Activated effector memory CD4-positive, alpha-beta T cell treated with anti-CD3 and anti-CD28 coated beads, Interleukin-2, amount 50 U/mL, for 16 hours (primary cell): ENCODE data around the gene RNF5.
"Not testable (repeated sequence)": the region's sequence is repeated elsewhere in the genome, so short reads cannot be mapped to it uniquely, and the experiment has no call there.

Experiments
- DNase-seq: peaks from one replicate; pipeline ENCODE4 v3.0.0-alpha.2; 2020

The RNF5 gene

DNA sequence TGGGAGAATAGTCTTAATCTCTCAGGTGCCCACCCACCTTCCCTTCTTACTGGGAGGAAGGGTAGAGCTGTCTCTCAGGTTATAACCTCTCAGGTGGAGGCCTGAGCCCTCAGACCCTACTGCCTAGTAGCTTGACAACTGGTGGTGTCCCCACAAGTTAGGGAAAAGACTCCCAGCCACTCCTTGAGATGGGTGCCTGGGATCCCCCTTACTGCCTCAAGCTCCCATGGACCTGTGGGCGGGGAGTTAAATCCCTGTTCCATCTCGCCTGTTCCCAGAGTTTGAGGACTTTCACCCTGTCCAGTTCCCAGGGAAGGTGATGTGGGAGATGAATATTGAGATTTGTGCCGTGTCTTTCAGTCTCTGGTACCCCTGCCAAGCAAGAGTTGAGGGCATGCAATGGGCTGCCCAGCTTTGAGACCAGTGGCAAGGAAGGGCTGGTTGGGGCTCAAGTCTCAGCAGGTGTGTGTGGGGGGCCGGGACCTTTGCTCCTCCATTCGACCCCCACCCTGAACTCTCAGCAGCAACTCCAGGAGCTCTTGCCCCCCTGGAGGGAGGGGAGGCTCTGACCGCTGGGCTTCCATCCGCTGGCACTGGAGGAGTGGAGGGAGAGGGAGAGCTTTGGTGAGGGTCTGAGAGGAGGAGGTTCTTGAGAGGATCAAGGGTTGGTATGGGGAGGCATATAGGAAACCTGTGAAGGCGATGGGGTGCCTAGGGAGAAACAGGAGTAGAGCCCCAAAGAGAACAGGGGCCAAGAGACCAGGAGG lies 12.9 kb downstream of the RNF5 start:
- no peak for DNase-seq

DNA sequence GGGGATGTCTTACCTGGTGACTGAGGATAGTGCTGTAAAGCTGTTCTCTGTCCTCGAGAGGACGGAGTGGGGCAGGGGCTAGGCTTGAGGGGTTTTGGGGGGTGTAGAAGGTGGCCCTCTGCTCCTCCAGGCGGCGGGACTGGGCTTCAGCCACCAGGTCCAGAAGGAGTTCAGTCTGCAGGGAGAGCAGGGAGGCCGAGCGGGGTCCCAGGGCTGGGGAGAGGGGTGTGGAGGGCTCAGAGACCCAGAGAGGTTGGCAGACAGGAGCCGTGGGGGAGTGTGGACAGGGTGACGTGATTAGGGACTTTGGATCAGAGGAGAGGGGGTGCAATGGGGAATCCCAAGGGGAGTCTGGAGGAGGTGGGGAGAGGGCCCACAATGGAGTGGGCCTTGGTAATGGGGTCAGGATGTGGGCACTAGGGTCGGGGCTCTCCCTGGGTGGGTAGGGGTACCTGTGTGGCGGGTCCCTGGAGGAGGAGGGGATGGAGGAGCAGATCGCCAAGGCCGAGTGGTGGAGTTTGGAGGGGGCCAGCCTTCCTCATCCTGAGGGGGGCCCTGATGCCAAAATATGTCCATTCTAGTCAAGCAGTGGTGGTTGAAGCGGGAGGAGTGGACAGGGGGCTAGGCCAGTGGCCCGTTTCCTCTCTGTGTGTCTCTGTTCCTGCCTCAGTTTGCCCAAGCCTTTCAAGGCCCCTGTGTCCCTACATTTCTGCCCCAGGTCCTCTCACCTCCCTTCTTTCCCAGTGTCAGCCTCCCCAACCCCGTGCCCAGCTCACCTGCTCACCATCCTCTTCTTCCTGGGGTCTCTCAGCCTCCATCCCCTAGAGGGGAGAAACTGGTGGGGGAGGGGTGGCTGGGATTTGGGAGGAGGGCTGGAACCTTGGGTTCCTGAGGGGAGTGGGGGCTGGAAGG lies 13.7 kb downstream of the RNF5 start:
- DNase-seq: peak; percentile 72

DNA sequence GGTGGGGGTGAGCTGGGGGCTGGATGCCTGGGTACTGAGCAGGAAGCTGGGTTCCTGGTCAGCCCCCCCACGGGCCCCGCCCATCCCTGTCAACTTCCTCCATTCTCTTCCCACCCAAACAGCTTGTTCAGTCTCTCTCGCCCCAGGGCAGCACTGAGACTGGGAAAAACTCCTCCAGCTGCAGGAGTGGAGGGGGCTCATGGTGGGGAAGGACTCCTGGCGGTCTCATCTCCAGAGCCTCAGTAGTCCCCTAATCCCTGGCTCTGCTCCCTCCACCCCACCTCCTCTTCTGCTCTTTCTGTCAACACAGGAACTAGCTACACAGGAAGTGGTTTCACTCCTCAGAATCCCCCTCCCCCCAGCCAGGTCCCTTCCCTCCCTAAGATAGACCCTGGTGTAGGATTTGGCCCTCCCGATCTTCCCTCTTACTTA lies 14.4 kb downstream of the RNF5 start, which contains the start of gene GPSM3:
Gene GPSM3 (minus strand): TSS at position 36 of the 432 bp plus-strand sequence. CDS start 130 bp downstream, outside the sequence.
- peak; percentile 83 for DNase-seq

DNA sequence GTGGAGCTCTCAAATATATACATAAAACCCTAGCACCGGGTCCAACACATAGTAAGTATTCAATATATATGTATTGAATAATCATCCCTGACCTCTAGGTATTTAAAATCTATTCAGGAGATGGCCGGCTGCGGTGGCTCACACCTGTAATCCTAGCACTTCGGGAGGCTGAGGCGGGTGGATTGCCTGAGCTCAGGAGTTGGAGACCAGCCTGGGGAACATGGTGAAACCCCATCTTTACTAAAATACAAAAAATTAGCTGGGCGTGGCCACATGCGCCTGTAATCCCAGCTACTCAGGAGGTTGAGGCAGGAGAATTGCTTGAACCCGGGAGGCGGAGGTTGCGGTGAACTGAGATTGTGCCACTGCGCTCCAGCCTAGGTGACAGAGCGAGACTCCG lies 14.9 kb downstream of the RNF5 start:
- DNase-seq: not testable (repeated sequence)

DNA sequence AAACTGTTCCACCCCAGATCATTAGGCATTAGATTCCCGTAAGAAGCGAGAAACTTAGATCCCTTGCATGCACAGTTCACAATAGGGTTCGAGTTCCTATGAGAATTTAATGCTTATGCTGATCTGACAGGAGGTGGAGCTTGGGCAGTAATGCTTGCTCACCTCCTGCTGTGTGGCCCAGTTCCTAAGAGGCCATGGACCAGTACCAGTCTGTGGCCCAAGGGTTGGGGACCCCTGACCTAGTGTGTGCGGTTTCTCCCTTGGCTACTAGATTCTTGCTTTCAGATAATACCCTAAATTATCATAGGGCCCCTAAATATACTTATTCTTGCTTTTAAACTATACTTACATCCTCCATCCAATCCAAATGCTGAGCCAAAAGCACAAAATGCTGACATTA lies 16.2 kb downstream of the RNF5 start:
- DNase-seq: no peak

DNA sequence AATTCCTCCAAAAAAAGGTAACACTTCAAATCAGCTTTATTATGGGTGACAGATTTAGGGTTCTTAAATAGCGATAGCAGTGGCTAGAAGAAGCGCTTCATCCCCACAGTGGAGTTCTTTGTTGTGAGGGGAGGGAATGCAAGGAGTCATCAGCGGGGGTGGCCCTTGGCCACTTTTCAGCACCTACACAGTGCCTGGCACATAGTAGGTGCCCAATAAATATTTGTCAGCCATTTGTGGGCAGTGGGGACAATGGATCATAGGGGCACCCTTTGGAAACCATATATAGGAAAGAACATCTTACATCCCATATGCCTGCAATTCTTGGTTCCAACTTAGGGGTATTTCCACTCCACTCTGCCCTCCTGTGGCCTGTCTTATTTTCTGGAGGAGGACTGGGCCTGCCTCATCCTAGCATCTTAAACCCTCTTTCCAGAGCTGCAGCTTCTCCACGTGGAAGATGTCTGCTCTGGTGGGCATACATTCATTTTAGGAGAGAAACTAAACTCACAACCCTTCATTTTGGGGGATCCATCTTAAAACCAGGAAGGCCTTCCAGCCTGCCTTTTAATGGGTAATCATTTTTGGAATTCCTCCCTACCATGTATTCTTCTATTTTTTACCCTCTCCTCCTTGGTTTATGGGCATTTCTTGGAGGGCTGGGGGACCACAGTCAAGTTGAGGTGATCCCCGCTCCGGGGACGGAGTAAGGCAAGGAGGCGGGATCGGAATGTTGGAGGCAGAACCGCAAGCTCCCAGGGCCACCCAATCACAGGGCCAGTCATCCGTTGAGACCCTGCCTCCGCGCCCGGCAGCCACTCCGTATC lies 16.8 kb downstream of the RNF5 start:
- DNase-seq: peak; percentile 72

DNA sequence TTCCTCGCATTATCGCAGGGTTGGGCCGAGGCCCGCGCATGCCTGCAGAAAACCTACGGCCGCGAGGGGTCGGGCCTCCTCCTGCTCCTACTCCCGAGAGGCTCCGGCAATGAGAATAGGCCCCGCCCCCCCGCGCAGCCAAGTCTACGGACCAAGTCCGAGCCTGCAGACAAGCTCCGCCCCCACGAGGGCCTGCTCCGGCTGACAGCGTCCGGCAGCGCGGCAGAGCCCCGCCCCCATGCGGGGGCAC lies 17.4 kb downstream of the RNF5 start:
- DNase-seq: peak; percentile 100

DNA sequence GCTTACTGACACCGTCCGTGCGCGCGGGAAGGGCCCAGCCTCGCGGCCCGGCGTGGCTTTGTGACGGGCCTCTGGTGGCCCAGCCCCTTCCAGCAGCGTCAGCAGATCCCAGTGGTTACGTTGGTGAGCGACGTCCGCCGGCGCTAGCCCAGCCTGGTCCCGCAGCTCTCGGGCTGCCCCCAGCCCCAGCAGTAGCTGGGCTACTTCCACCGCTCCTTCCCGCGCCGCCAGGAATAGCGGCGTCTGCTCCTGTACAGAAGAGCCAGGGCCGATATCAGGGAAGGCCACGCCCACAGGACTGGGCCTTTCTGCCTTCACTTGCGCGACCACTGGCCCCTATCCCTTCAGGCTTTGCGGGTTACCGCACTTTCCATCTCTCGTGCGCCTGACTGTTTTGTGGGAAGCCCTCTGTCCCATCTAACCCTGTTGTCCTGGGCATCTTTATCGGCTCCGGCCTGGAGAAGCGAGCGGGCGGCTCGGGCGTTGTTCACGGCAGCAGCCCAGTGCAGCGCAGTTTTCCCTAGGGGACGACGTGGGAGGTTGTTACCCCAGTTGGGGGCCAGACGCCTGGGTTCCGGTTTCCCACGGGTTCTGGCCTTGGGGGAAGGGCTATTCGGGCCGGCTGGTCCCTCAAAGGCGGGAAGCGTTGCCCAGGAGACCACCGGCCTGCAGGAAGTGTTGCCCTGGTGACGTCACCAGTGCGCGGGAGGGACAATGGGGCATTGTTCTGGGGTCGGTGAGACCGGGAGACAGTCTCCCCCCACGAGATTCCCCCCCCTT lies 17.9 kb downstream of the RNF5 start:
- DNase-seq: peak; percentile 85

DNA sequence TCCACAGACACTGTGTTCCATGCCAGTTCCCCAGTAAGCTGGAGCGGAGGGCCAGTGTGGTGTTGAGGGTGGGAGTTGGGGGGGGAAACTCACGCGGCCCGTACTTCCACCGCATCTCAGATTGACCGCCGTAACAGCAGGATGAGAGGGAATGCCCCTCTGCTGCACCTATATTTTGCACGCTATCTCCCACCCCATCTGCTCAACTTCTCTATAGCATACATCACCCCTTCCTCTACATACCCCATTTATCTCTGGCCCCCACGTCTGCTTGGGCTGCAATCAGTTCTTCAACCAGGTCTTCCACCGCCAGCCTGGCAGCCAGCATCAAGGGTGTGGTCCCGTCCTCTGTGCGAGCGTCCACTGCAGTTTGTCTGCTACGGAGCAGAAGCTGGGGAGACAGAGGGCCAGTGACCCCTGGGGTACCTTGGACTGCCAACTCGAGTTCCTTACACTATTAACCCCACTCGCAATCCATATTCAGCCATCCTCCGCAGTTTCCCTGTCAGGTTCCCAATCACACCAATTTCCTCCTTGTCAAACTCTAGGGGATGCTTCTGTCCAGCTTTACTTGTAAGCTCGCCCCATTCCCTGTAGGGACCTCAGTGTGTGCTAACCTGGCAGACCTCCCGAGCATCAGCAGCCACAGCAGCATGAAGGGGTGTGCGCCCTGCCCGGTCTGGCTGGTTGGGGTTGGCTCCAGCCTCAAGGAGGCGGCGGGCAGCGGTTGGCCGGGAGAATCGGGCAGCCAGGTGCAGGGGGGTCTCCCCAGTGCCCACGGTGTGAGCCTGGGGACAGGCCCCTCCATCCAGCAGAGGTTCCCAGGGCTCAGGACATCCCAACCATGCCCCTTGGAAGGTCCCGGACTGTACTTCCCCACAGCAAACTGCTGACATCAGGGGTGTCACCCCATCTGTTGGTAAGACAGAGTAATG lies 18.7 kb downstream of the RNF5 start:
- DNase-seq: no peak

DNA sequence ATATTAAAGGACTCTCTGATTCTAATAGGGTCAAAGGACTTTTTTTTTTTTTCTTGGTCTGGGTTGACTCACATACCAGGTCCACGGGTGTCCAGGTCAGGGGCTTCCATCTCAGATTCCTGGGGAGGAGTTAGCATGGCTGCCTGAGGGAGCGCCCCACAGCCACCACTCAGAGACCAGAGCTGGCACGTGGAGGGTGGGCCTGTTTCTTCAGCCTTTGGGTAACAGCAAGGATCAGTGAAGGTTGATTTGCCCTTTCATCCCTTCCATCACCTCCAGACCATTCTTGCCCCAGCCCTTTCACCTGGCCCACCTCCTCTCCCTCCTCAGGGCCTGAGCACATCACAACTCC lies 20.1 kb downstream of the RNF5 start:
- no peak for DNase-seq

DNA sequence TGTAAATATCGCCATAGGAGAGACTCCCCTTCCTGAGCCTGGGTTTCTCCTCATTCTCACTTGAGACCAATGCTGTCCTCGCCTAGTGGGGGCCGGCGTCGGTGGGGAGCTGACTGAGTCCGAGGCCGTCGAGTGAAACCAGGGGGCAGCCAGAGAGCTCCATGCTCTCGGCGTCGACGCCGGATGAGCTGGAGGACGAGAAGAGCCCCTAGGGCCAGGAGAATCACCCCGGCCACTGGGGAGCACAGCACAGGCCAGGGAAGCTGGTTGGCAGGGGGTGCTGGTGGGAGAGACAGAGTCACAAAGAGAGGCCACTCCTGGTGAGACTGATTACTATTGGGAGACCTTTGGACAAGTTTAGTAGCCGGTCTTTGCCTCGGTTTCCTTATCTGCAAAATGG lies 20.7 kb downstream of the RNF5 start:
- no peak for DNase-seq

DNA sequence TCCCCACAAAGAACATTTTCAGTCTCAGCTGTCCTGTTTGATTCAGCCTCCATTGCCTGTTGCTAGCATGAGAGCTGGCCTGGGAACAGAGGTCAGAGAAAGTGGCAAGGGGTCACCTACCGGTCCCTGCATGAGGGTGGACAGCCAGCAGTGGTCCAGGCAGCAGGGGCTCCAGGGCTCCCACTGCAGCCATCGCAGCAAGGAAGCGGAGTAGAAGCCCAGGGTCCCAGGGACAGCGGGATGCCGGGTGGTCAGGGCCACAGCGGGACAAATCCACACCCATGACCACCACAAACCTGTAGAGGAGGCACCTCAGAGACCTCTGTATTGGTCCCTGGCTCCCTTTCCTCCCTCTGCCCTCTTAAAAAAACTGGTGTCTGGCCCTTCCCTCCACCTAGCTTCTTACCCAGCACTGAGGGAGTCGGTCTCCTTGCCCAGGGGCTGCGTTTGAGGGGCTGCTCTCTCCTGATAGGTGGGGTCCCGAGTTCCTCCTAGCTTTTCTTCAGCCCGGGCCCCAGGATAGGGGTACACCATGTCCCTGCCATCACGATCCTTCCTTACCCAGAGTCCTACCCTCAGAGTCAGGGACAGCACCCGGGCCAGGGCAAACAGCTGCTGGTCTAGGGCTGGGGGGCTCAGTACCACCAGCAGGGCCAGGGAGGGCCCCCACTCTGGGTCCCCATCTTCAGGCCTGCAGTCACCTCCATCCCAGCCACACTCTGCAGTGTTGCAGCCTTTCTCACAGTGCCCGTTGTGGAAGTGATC lies 22.7 kb downstream of the RNF5 start:
- DNase-seq: no peak

DNA sequence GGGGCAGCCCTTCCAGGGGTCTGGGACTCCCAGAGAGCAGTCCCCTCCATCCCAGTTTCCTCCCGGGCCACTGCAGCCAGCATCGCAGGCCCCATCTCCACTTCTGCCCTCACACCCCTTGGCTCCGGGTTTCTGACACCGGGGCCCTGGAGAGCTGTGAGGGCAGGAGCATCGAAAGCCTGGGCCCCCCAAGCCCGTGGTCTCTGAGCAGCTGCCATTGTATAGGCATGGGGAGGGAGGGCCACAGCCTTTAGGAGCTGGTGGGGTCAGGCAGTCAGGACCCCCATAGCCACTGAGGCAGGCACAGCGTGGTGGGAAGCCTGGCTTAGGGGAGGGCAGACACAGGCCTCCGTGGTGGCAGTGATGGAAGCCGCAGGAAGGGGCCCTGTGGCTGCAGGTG lies 24.0 kb downstream of the RNF5 start:
- DNase-seq: no peak

DNA sequence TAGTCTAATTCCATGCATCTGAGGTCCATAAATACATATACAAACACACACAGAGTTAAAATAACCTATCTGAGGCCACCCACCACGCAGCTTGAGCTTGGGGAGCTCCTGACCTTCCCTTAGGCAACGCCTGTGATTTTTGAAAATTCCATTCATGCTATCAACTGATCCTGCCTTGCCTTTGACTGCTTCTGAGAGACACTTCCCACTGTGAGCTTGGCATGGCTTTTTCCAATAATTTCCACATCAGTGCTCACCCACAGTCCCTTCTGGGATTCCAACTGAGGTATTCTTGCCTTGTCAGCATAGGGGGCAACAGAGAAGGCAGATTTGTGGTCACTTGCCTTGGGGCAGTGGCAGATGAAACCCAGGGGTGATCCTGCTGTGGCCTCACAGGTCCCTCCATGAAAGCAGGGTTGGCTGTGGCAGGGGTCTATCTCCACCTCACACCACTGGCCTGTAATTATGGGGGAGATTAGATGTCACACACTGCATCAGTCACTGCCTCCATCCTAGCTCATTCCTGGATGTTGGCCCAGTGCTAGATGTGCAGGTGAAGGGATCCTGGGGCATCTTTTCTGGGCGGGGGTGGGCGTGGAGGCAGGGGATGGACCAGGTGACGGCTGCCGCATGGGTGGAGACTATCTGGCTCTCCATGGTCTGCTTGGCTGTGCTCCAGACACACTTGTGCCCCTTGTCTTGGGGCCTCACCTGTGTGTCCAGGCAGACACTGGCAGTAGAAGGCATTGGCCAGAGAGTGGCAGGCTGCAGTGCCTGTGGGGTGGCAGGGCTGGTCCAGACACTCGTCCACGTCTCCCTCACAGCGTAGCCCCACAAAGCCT lies 25.4 kb downstream of the RNF5 start:
- DNase-seq: no peak

DNA sequence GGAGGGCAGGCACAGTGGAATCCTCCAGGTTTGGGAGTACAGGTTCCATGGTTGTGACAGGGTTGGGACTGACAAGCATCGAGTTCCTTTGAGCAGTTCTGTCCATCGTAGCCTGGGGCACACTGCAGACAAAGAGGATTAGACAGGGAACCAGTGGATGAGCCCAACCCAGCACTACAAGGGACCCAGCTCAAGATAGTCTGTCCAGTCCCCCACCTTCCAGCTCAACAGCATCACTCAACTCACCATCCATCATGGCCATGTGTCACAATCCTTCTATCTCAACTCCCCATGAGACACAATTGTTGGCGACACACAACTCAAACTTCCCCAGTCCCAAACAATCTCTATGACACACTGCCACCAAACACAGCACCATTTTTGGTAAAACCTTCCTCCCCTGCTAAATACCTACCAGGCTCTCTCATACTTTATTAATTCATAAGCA lies 26.1 kb downstream of the RNF5 start:
- no peak for DNase-seq

DNA sequence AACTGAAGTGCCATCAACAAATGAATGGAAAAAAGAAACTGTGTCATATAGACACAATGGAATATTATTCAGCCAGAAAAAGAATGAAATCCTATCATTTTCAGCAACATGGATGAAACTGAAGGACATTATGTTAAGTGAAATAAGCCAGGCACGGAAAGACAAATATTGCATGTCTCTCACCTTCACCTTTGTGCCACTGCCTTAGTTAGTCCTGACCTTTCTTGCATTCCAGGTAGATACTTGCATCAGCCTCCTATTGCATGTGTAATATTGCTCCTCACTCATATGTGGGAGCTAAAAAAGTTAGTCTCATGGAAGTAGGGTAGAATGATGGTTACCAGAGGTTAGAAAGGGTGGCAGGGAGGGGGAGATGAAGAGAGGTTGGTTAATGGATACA lies 30.8 kb downstream of the RNF5 start:
- DNase-seq: no peak

DNA sequence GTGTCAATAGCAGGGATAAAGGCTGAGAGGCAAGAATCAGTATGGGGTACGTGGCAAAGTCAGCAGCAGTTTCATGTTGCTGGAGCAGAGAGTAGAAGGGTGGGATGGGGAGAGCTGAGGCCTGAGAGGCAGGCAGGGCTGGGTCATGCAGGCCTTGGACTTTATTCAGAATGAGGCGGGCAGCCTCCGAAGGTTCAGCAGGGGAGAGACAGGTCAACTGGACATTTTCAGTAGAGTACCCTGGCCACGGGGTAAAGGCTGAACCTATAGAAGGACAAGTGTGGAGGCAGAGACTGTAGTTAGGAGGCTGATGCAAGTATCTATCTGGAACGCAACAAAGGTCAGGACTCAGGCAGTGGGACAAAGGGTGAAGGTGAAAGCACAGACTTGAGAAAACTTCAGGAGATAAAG lies 32.0 kb downstream of the RNF5 start:
- no peak for DNase-seq

DNA sequence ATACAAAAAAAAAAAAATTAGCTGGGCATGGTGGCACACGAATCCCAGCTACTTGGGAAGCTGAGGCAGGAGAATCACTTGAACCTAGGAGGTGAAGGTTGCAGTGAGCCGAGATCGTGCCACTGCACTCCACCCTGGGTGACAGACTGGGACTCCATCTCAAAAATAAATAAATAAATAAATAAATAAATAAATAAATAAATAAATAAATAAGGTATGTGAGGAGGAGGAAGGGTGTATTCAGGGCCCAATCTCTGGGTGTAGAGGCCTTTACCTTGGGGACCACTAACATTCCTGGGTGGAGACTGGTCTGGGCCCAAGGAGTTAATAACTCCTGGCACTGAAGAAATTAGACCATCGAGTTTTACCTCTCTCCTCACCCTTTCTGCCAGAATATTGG lies 33.2 kb downstream of the RNF5 start:
- not testable (repeated sequence) for DNase-seq

DNA sequence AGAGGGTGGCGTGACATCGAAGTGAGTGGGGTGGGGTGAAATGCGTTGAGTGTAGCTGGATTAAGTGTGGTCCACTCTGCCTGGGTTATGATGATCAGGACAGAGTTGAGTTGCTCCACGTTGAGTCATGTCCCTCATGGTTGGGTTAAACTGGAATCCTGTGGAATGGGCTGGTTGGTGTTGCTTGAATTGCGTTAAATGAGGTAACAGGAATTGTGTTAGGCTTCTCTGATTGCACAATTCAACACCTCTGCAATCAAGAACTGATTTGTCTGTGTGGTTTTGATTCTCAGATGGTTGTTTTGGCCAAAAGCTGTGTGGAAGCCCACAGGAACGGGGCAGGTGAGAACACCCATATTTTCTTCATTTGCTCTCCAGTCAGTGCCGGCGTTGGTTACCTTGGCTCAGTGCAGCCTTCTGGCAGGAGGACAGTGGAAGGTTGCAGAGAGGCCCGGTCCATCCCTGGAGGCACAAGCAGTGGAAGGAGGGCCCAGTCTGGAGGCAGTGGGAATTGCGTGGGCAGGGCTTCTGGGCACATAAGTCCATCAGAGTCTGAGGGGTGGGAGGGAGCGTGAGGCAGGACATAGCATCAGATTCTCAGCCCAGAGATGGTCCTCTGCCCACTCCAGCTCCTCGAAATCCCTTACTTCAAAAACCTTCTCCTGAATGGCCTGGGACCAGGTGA lies 34.0 kb downstream of the RNF5 start:
- no peak for DNase-seq
